Right atrium auricular region (tissue), 2 donors: Measurements from ENCODE around the gene RUBCNL. TPM values are rescaled to one million over a fixed set of nuclear protein-coding genes. Genes with fewer than 3 reads are reported as not detected.

Source experiments
- DNase-seq: peaks from one replicate; pipeline ENCODE4 v3.0.0-alpha.2; 2019; ENCODE audit warnings: low spot score
- H3K27ac ChIP-seq, 2 donors: fragments of 200-600 bp; sonication (generic); 1 replicate in 1 of 2; 2 replicates in 1 of 2; pipeline ENCODE4 v1.5.1; 2016 to 2019
- H3K27me3 ChIP-seq, 2 donors: fragments of 200-600 bp; sonication (generic); one replicate each; pipeline versions ENCODE4 v1.5.1 to v1.6.0; 2017 to 2019
- H3K36me3 ChIP-seq: fragments of 200-600 bp; sonication (generic); one replicate; pipeline ENCODE4 v1.5.1; 2016
- H3K4me1 ChIP-seq, 2 donors: fragments of 200-600 bp; sonication (generic); one replicate each; pipeline versions ENCODE4 v1.5.1 to v1.6.0; 2017 to 2019
- H3K4me3 ChIP-seq, 2 donors: fragments of 200-600 bp; sonication (generic); 1 replicate in 1 of 2; 2 replicates in 1 of 2; pipeline ENCODE4 v1.5.1; 2017 to 2019; ENCODE audit warnings: mild to moderate bottlenecking in 1 of 2, moderate library complexity in 1 of 2
- H3K9me3 ChIP-seq, 2 donors: fragments of 200-600 bp; sonication (generic); one replicate each; pipeline ENCODE4 v1.5.1; 2019
- total RNA-seq, 2 donors: library from RNA; depleted of rRNA; stranded (reverse); fragments of >200 nt; gene quantifications; one replicate each; pipeline ENCODE4 v1.1.0, GENCODE V29; 2016
- TF ChIP-seq, protein P1 (sequence below), 2 donors: fragments of 200-600 bp; sonication (generic); IDR thresholded peaks; one replicate each; pipeline ENCODE4 v1.5.1; 2019; ENCODE audit warnings: antibody characterized with exemption in 2 of 2

Gene RUBCNL
- total RNA-seq, 2 donors from 2014 or later: 0.59 to 1.5 TPM

GRCh38 chr13:46311217-46311616 is 75.8 kb downstream of the RUBCNL start:
- Histone ChIP-seq H3K27ac (no peak overlapping the region), H3K27me3 (no peaks in the 10 kb centered on the region), H3K9me3 (peaks cover 0 to 11% of the 10 kb centered on the region in 2 donors), H3K36me3 (no peaks in the 10 kb centered on the region), H3K4me3 (no peak overlapping the region), H3K4me1 (no peaks in the 10 kb centered on the region)
- no peak for DNase-seq
- TF ChIP-seq, protein P1, sequence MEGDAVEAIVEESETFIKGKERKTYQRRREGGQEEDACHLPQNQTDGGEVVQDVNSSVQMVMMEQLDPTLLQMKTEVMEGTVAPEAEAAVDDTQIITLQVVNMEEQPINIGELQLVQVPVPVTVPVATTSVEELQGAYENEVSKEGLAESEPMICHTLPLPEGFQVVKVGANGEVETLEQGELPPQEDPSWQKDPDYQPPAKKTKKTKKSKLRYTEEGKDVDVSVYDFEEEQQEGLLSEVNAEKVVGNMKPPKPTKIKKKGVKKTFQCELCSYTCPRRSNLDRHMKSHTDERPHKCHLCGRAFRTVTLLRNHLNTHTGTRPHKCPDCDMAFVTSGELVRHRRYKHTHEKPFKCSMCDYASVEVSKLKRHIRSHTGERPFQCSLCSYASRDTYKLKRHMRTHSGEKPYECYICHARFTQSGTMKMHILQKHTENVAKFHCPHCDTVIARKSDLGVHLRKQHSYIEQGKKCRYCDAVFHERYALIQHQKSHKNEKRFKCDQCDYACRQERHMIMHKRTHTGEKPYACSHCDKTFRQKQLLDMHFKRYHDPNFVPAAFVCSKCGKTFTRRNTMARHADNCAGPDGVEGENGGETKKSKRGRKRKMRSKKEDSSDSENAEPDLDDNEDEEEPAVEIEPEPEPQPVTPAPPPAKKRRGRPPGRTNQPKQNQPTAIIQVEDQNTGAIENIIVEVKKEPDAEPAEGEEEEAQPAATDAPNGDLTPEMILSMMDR (IDR thresholded peaks at IDR 0.05): no peak

DNA sequence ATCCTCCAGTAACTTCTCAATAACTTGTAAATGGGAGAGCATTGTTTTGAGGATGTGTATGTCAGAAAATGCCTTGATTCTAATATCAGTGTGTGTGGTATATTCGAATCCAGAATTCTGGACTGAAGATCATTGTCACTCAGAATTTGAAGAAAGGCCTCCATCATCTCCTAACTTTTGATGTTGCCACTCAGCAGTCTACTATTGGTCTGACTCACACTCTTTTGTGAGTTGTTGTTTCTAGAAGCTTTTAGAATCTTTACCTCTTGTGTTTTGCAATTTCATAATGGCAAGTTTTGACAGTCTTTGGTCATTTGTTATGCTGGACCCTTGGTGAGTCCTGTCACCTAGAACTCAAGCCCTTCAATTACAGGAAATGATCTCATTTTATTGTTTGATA is 77.0 kb downstream of the RUBCNL start:
- Histone ChIP-seq H3K27me3 (no peaks in the 10 kb centered on the region), H3K4me3 (no peak overlapping the region), H3K9me3 (peaks cover 0 to 11% of the 10 kb centered on the region in 2 donors), H3K36me3 (no peaks in the 10 kb centered on the region), H3K27ac (no peak overlapping the region), H3K4me1 (no peaks in the 10 kb centered on the region)
- TF ChIP-seq, protein P1 (IDR thresholded peaks at IDR 0.05): no peak
- no peak for DNase-seq

GRCh38 chr13:46307554-46307953 is 79.5 kb downstream of the RUBCNL start:
- no peaks in the 10 kb centered on the region for H3K27me3 ChIP-seq
- H3K4me3 ChIP-seq: no peak overlapping the region
- no peak overlapping the region for H3K27ac ChIP-seq
- TF ChIP-seq, protein P1 (IDR thresholded peaks at IDR 0.05): no peak
- no peak for DNase-seq
- no peaks in the 10 kb centered on the region for H3K36me3 ChIP-seq
- H3K4me1 ChIP-seq: no peaks in the 10 kb centered on the region
- peaks cover 0 to 11% of the 10 kb centered on the region in 2 donors for H3K9me3 ChIP-seq

GRCh38 chr13:46304546-46304945 is 82.5 kb downstream of the RUBCNL start:
- Histone ChIP-seq H3K9me3 (peaks cover 0 to 22% of the 10 kb centered on the region in 2 donors), H3K36me3 (no peaks in the 10 kb centered on the region), H3K4me3 (no peak overlapping the region), H3K27ac (no peak overlapping the region), H3K27me3 (no peaks in the 10 kb centered on the region), H3K4me1 (no peaks in the 10 kb centered on the region)
- DNase-seq: no peak
- TF ChIP-seq, protein P1 (IDR thresholded peaks at IDR 0.05): no peak

- Histone ChIP-seq H3K27me3 (no peaks in the 10 kb centered on the region), H3K36me3 (no peaks in the 10 kb centered on the region), H3K9me3 (peaks cover 0 to 23% of the 10 kb centered on the region in 2 donors), H3K4me3 (no peak overlapping the region), H3K27ac (no peak overlapping the region), H3K4me1 (no peaks in the 10 kb centered on the region)
- TF ChIP-seq, protein P1 (IDR thresholded peaks at IDR 0.05): no peak
- no peak for DNase-seq
Measured at GRCh38 chr13:46303742-46304385, 83.2 kb downstream of the RUBCNL start.

DNA sequence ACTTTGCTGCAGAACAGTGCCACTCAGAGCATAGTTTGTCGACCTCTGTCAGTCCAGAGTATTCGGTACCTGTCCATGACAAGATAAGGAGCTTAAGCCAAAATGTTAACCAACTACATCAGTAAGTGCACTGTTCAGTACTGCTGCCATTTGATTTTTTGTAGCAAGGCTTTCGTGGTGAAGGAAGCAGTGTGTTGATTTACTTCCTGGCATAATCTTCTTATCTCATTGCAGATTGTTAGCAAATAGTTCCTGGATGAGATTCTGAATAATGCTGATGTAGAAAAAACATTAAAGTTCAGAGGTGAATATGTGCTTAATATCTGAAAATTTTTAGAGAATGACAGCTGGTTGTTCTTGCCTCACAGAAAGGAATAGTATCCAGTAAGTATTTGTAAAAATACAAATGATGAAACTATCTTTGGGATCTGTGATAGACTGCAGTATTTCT is 89.7 kb downstream of the RUBCNL start:
- peaks cover 0 to 16% of the 10 kb centered on the region in 2 donors for H3K9me3 ChIP-seq
- no peaks in the 10 kb centered on the region for H3K36me3 ChIP-seq
- H3K27ac ChIP-seq: no peak overlapping the region
- H3K27me3 ChIP-seq: no peaks in the 10 kb centered on the region
- peaks cover 0 to 16% of the 10 kb centered on the region in 2 donors for H3K4me1 ChIP-seq
- no peak for DNase-seq
- TF ChIP-seq, protein P1 (IDR thresholded peaks at IDR 0.05): no peak
- no peak overlapping the region for H3K4me3 ChIP-seq
